HG03378 (cell line): ENCODE data around the gene LHFPL2.

Experiments
- ATAC-seq: cut with Tn5 transposase; IDR thresholded peaks from one replicate; pipeline ENCODE4 v1.9.1; 2021; ENCODE audit warnings: mild to moderate bottlenecking, moderate library complexity; ENCODE audit not compliant: unreplicated experiment

The LHFPL2 gene

DNA sequence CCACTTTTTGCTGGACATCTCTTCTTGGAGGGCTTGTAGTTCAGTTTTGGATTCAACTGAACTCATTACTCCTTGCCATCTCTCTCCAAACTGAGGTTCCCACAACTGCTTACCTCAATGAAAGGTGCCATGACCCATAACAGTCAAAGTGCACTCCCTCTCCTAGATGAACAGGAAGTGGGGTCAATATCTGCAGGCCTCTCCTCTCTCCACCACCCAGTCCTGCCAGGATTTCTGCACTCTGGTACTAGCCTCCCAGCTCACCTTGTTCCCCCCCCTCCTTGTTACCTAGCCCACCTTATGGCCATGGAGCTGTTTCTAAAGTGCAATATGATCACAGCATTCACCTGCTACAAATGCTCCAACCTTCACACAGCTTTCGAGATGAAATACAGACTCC is 5.9 kb downstream of the LHFPL2 start:
- no peak for ATAC-seq

DNA sequence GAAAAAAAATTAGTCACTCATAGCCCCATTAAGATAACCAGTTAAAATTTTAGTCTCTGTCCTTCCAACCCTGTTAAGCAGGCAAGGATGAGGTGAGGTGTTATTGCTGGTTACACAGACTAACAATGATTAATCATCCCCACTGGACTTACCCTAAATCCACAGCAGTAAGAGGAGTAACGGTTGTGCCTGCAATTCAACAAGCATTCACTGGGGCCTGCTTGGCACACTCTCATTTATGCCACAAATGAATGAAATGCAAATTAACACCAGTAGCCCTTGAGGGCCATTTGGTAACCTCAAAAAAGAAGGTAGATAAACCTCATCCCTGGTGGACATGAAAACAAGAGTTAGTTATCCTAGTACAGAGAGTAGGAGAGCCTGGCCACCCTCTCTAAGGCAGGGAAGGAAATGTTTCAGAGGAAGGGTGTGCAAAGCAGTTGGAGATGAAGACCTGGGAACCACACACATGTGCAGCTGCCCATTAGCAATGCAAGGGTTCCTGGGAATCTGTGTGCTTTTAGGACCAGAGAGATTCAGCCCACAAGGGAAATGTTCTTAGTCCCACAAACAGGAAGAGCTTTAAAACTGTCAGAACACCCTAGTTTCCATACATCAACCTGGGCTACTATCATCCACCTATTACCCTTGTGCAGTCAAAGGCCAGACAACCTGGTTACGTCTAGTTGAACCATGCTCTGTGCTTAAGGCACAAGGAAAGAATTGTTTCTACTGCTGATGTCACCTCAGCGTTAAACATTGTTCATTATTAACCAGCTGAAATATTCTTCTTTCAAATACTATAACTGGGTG is 7.7 kb downstream of the LHFPL2 start:
- ATAC-seq: peak; percentile 94

DNA sequence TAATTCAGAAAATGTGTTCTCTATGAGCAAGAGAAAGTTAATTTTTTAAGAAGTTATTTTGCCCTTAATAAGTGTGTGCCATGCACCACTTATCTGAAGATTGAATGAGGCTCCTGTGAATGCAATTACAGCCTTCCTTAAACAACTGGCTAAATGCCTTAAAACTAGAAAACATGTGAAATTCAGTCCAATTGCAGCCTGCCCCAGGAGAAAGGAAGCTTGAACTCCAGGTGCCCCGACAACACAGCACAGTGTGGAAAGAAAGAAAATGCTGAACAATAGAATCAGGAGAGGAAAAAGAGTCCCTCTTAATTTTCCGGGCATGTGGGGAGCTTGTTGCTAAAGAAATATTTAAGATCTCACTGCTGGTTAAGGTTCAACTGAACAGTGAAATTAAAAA is 8.8 kb downstream of the LHFPL2 start:
- no peak for ATAC-seq

DNA sequence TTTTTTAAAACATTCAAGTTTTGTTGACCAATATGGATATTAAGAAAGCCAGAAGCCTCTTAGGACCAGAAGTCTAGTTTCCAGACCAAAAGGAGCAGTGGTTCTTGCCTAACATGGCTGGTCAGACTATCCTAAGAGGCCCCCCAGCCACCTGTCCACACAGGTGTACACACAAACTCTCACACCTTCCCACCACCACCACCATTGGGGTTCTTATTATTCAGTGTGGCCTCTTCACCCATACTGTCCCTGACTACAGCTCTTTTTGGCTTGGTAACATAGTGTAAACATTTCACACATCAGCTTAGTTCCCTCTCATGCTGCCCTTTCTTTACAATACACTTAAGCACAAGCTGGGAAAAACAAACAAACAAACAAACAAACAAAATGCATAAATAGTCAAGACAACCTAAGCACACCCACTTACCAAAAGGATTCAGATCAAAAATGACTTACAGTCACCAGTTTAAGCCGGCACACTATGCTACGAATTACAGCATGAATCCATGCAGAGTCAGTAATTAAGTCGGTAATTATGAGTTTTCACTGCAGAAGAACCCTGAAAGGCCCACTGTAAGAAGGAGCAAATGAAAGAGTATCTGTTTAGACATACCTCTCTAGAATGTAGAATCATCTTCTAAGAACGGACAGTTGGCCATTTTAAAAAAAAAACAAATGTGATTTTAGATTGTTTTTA is 9.5 kb downstream of the LHFPL2 start:
- no peak for ATAC-seq

DNA sequence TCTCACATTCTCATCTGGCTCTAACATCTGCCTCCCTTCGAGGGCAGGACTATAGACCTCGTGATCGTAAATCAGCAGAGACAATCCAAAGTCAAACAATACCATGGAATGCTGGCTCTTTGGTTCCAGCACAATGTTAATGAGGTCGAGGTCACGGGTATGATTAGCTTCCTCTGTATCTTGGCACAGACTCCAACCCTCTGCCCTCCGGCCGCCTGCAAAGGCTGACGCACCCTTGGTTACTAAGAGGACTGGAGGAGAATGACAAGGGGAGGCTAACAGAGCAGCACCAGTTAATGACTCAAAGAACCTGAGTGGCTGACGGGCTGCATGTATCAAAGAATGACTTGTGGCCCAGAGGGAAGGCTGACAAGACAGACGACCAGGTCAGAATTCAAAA is 10.1 kb downstream of the LHFPL2 start:
- no peak for ATAC-seq

DNA sequence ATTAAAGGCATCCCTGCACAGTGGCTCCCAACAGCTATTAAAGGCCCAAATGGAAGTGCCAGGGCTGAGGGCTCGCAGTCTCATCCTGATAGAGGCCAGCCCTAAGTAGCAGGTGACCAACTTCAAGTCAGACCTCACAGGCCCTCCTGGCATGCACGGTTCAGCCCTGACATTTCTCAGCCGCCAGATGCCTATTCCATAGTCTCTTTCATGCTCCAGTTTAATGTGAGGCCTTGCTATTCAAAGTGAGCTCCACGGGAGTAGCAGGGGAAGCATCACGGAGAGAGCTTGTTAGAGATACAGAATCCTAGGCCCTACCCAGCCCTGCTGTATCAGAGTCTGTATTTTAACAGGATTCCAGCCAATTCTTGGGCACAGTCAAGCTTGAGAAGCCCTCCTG is 11.1 kb downstream of the LHFPL2 start:
- ATAC-seq: no peak

DNA sequence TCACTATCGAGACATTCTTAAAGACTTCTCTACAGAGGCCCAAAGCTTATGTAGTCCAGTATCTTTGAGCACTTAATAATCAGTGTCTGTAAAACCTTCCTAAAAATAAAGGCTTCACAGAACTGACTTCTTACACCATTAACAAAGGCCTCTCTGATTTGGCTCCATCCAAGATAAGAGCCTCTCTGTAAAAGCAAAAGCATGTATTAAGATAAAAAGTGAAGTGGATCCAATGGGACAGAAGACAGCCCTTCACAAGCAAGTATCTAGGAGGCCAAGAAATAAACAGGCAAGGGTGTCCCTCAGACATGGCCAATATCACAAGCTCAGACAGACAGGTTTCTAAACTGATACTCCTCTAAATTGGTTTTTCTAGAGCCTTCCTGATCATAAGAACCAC is 11.9 kb downstream of the LHFPL2 start:
- no peak for ATAC-seq

DNA sequence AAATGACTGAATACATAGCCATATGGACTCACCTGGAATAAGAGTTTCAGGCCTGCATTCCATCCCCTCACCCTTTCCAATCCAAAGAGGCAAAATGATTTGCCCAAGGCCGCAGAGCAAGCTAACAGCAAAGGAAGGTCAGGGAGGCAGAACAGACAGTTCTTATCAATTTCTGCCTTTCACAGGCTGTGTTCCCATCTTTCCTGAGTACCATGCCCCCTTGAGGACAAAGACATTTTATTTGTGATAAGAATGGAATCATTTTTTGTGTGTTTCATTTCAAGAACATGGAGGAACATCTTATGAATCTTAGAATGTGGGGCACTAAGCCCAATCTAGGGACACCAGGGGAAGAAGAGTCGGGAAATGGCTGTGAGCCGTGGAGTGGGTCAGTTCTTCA is 13.9 kb downstream of the LHFPL2 start:
- no peak for ATAC-seq

DNA sequence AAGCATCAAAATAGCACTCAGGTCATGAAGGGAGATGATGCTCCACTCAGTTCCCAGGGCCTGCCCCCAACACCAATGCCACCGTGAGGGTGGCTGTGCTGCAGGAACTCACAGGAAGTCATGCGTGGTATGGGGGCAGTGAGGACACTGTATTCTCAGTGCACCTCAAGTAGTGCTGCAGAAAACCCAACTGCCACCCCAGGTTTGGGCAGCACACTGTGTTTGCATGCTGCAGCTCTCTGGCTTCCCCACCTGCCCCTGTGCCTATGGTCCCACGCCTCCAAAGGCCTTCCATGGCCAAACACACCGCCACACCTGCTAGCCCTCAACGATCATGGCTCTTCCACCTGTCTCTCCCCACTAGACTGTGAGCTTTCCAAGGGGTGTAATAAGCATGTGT is 14.3 kb downstream of the LHFPL2 start:
- no peak for ATAC-seq

DNA sequence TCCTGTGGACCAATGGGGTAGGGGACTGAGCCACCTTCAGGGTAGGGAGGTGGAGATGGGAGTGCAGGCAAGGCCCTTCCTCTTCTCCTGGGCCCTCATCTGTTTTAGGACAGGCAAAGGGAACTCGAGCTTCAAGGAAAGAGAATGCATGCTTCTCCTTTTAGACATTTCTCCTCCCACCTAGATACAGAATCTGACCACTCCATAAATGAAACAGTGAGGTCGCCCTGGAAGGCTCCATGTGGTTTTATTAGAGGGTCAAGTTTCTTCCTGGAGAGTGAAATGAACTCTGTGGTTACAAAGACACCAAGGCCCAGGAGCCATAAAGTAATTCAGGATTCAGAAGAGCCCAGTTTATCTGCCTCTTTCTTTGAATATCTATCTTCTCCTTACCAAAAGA is 14.9 kb downstream of the LHFPL2 start:
- no peak for ATAC-seq

DNA sequence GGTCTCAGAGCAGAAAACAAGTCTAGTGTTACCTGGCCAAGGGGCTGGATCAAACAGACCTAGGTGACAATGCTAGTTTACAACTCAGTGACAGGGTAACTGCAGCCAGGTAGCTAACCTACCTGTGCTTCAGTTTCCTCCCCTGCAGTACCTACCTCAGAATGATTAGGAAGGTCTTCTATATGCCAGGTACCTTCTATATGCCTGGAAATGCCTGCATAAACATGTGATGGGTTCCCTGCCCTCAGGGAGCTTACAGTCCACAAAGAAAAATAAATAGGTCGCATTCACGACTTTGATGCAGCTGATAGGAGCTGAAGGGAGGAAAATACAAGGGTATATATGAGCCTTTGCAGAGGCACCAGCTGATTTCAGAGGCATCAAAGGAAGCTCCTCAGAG is 16.1 kb downstream of the LHFPL2 start:
- ATAC-seq: no peak

DNA sequence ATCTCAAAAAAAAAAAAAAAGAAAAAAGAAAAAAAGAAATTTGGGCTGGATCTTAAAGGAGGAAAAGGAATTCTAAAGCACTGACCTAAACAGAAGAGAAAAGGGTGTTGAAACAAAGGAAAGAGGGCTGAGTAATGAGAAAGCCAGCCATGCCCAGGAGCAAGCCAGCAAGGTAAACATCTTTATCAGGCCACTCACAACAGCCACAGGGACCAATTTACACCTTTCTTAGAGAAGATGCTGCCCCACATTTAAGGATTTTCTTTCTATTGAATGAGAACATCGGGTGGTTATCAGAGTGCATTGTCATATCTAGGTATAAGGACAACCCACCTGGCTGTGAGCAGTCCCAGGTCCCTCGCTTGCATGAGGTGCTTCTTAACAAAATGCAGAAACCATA is 16.6 kb downstream of the LHFPL2 start:
- ATAC-seq: no peak

DNA sequence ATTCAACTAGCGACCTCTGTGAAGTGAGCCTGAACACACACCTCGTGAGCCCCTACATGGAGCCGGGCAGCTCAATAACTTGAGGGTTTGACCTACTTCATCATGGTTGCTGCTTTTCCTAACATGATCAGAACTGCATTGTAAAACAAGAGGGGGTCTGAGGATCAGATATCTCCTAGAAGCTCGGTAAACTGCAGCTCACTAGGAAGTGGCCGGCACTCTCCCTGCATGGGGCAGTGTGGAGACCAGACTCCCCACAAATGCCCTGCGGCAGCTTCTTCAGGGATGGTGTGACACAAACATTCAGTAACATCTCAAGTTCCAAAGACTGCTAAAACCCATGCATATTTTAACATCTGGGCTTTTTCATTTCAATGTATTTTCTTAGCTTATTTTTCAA is 18.5 kb downstream of the LHFPL2 start:
- no peak for ATAC-seq

DNA sequence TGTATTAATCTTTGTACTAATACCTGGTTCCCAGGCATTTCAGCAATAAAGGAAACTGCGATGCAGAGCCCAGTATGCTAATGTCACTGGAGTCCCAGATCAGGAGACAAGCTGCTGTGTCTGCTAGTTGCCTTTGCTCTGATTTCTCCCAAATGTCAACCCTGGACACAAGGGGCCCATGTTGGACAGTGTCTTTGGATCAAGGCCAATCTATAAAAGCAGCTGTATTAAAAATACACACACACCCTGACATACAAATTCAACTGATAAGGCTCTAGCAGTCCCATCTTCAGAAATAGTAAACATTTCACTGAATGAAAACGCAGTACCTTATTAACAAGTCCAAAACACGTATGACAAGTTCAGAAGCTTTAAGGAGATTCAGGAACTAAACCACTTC is 18.9 kb downstream of the LHFPL2 start:
- no peak for ATAC-seq

DNA sequence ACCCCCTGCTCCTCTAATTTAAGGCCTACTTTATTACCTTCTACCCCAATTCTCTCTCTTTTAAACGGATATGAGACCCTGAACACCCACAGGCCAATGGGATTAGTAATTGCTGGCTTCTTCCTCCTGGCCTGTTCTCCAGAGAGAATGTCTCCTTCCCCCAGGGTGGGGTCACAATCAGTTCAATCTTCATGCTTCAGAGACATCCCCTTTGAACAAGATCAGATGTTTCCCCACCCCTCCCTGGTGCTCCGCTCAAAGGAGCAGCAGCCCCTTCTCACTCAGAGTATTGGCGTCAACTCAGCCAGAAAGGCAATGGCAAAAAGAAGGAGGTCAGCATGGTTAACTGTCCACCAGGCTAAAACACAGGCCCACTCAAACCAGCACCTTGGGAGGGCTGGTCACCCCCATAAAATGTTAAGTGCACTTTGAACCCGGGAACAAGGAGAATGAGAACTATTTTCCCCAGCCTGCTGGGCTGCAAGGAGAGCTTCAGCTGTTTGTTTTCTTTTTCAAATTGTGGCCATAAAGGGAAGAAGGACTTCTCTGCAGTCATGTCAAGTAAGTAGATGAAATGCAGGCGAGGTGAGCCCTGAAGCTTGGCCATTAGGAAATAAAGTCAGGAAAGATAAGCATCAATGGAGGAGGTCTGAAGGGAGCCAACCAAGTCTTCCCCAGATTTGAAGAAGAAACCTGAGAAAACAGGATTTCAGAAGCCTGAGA is 20.1 kb downstream of the LHFPL2 start:
- ATAC-seq: no peak

DNA sequence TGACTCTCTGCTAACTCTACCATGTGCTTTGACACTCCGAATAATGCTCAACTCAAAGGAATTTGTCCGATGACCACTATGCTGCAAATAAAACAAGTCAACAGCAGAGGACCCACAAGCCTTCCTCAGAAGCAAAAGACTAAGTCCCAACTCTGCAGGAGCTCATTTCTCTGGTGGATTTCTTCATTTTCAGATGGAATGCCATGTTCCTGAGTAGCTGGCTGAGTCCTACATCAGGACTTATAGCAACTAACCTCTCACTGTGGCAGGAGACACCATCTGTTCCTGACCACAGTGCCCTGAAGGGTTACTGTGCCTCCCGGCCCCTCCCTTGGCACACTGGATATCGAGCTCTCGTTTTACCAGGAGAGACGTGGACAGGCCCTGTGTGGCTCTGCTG is 20.8 kb downstream of the LHFPL2 start:
- no peak for ATAC-seq

DNA sequence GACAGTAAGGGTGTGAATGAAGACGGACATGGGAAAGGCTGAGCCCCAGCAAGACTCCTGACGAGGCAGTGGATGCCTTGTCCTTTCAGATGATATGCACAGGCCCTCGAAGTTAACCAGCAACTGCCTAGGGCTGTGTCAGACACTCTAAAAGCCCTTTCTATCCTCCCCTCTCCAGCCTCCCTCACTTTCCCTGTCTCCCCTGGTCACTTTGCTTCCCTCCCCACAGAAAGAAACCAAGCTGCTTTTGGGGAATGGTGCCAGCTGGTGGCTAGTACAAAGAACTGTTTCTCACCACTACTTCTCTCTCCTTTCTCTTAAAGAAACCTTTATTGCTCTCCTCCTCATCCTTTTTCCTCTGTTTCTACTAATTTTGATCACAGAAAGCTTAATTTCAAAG is 21.4 kb downstream of the LHFPL2 start:
- ATAC-seq: no peak

DNA sequence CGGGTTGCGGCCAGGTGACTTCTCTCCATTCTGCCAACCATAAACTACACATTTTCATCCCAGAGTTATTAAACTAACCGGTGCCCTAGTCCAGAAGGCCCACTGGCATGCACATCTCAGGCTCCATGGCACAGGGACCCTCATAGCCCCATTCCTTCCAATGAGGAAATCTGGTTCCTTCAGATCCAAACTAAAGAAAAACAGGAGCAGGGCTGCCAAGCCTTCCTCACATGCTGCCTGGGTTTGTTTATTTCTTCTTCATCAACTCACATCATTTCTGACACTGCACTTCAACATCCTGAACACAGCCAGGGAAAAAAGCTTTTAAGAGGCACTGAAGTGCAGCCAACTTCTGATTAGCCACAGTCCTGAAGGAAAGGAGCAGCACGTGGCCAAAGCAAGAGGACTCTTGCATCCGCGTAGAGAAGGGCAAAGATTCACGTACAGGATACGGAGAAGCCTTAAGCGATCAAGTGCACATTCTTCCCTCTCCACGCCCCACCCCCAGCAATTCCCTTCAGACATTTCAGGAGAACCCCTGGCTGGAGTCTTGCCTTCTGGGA is 22.5 kb downstream of the LHFPL2 start:
- ATAC-seq: no peak

DNA sequence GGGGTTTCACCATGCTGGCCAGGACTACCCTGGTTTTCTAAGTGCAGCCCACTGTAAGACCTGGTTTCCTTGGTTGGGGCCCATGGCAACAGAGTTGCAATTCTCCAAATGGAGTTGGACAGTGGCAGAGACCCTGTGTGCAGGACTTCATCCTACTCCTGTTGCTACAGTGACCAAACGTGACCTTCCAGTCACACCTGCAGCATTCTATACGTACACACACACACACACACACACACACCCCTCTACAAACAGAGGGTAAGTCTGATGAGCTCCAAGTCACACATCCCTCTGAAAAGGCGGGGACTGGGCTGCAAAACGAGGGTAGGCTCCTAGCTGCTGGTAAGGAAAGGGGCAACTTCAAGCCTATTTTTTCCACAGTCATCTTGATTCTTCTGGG is 23.6 kb downstream of the LHFPL2 start:
- no peak for ATAC-seq

DNA sequence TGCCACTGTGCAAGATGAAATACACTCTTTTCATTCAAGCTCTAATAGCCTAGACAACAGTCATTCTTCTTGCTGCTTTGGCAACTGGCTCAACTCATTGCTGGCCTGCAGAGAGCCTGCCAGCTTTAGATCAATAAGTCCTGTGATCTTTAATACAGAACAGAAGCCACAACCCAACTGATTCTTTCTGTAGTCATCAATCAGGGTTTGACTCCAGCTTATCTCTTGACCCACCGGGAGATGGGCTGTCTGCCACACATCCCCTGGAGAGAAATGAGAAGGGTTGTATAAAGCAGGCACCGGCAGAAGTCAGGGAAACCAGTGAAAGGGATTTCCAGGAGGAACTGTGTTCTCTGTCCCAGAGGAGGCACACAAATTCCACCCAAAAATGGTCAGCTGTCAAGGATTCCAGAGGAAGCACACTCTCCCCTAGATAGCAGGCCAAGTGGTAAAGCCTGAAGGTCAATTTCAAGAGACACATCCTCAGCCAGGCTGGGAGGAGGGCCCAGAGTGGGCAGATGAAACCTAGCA is 24.5 kb downstream of the LHFPL2 start:
- ATAC-seq: no peak

DNA sequence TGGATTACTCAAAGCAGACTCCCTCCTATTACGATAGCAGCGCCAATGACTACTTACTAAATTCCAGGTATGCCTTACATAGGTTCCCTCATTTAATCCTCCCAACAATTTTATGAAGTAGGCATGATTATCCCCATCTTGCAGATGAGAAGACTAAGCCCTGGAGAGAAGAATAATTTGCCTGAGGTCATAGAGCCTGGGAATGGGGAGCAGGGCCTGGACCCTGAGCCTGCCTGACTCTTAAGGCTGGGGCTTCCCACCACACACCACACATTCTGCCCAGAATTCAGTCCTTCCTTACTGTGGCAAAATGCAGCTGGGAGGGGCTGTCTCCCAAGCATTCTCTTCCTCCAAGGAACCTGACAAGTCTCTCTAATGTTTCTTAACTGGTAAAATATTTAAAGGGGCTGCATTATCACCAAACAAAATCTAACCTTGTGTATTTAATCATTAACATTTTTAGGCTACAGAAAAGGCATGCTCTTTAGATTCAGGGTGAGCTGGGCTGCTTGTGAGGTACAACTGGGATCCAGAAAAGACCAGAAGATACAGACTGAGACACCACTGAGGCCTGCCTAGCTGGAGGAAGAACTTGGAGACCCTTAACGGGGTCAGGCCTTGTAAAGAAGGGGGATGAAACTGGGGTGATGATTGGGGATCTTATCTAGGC is 26.1 kb downstream of the LHFPL2 start:
- no peak for ATAC-seq
